ENCODE results near the gene ATP5F1D. TPM values are rescaled to one million over a fixed set of nuclear protein-coding genes. Genes with fewer than 3 reads are reported as not detected.
"Not testable (repeated sequence)": the region's sequence is repeated elsewhere in the genome, so short reads cannot be mapped to it uniquely, and the experiment has no call there.

The ATP5F1D gene
- total RNA-seq, result 100 to 1,000 TPM; 144 to 159 TPM
- 108 TPM for polyA plus RNA-seq (2013, experiment 1 of 2)
- polyA plus RNA-seq (2013, experiment 2 of 2), result 96.0 TPM
- long read RNA-seq, experiment 1, transcript ATP5F1D-201 (4 exons, 997 nt), result minor isoform, 21 of 116 reads
- long read RNA-seq, experiment 1, transcript ATP5F1D-202 (5 exons, 704 nt), result major isoform, 63 of 116 reads
- long read RNA-seq, experiment 1, transcript ATP5F1D-205 (4 exons, 1,144 nt), result minor isoform, 5 of 116 reads
- long read RNA-seq, experiment 1, partial matches to known transcripts, result 8 of 116 reads
- long read RNA-seq, experiment 1, other reads (novel, unspliced or antisense), result 16 of 116 reads
- long read RNA-seq, experiment 2, transcript ATP5F1D-202 (5 exons, 704 nt), result major isoform, 55 of 94 reads
- long read RNA-seq, experiment 2, transcript ATP5F1D-201 (4 exons, 997 nt), result minor isoform, 30 of 94 reads
- long read RNA-seq, experiment 2, partial matches to known transcripts, result 0 of 94 reads
- long read RNA-seq, experiment 2, other reads (novel, unspliced or antisense), result 2 of 94 reads
- long read RNA-seq, experiment 3, transcript ATP5F1D-201 (4 exons, 997 nt), result major isoform, 65 of 135 reads
- long read RNA-seq, experiment 3, transcript ATP5F1D-202 (5 exons, 704 nt), result minor isoform, 64 of 135 reads
- long read RNA-seq, experiment 3, partial matches to known transcripts, result 0 of 135 reads
- long read RNA-seq, experiment 3, other reads (novel, unspliced or antisense), result 4 of 135 reads
- long read RNA-seq, experiment 4, result 0 reads

- Mint-ChIP-seq H3K9me3 (no peaks in the 10 kb centered on the region), H3K4me1 (peaks cover 11% of the 10 kb centered on the region), H3K27ac (peak within 1 kb of the TSS; percentile 96), H3K4me3 (peak within 1 kb of the TSS; percentile 76), H3K27me3 (ENCODE audit: insufficient read depth) (no peaks in the 10 kb centered on the region), H3K36me3 (ENCODE audit: low read depth) (peaks cover 2% of the 10 kb centered on the region)
- peak within 1 kb of the TSS; percentile 78 for H3K4me3 ChIP-seq (ENCODE audit: low read length)
- no peak for TF ChIP-seq CTCF (conservative IDR thresholded peaks at IDR 0.05)
- DNase-seq, result peak; percentile 97
- peaks cover 5% of the 10 kb centered on the region for H3K4me1 ChIP-seq (ENCODE audit: control insufficient read depth, insufficient read depth, low read length)
- no peak within 1 kb of the TSS for H3K27ac ChIP-seq (ENCODE audit: low read depth, low read length)
- 1 to 5% methylated on average over 18 to 79 of the region's 79 CpGs for WGBS, 2 experiments (ENCODE audit: insufficient coverage in 1 of 2, insufficient read length in 1 of 2)
- H3K27me3 ChIP-seq (ENCODE audit: control insufficient read depth, insufficient read depth, low read length, poor library complexity, severe bottlenecking), result no peaks in the 10 kb centered on the region
- H3K9ac ChIP-seq (ENCODE audit: extremely low read depth, low read length, poor library complexity, severe bottlenecking), result peak within 1 kb of the TSS; percentile 59
- H3K9me3 ChIP-seq (ENCODE audit: control insufficient read depth, low read length), result no peaks in the 10 kb centered on the region
- H3K36me3 ChIP-seq (ENCODE audit: control insufficient read depth, insufficient read depth, low read length), result no peaks in the 10 kb centered on the region
These were observed at the start of gene ATP5F1D for GRCh38 chr19:1241417-1242095. Gene ATP5F1D, plus strand, starts transcription at chr19:1241751. Its CDS starts 100 bp downstream, at chr19:1241851.

GRCh38 chr19:1199531-1199930 is 42.0 kb upstream of the ATP5F1D start:
- no peak overlapping the region for H3K4me3 Mint-ChIP-seq
- no peaks in the 10 kb centered on the region for H3K27me3 Mint-ChIP-seq (ENCODE audit: insufficient read depth)
- H3K27ac Mint-ChIP-seq, result no peak overlapping the region
- no peak for TF ChIP-seq CTCF (conservative IDR thresholded peaks at IDR 0.05)
- H3K4me1 Mint-ChIP-seq, result no peaks in the 10 kb centered on the region
- no peaks in the 10 kb centered on the region for H3K4me1 ChIP-seq (ENCODE audit: control insufficient read depth, insufficient read depth, low read length)
- DNase-seq, result no peak
- no peaks in the 10 kb centered on the region for H3K36me3 Mint-ChIP-seq (ENCODE audit: low read depth)
- no peaks in the 10 kb centered on the region for H3K9me3 ChIP-seq (ENCODE audit: control insufficient read depth, low read length)
- WGBS, 2 experiments (ENCODE audit: insufficient coverage in 1 of 2, insufficient read length in 1 of 2), result 89% methylated on average over 8 to 10 of the region's 10 CpGs
- no peaks in the 10 kb centered on the region for H3K27me3 ChIP-seq (ENCODE audit: control insufficient read depth, insufficient read depth, low read length, poor library complexity, severe bottlenecking)
- no peak overlapping the region for H3K9ac ChIP-seq (ENCODE audit: extremely low read depth, low read length, poor library complexity, severe bottlenecking)
- H3K36me3 ChIP-seq (ENCODE audit: control insufficient read depth, insufficient read depth, low read length), result no peaks in the 10 kb centered on the region
- H3K9me3 Mint-ChIP-seq, result no peaks in the 10 kb centered on the region
- no peak overlapping the region for H3K4me3 ChIP-seq (ENCODE audit: low read length)
- no peak overlapping the region for H3K27ac ChIP-seq (ENCODE audit: low read depth, low read length)

- H3K27me3 ChIP-seq (ENCODE audit: control insufficient read depth, insufficient read depth, low read length, poor library complexity, severe bottlenecking); H3K27ac Mint-ChIP-seq; H3K9me3 Mint-ChIP-seq; H3K36me3 ChIP-seq (ENCODE audit: control insufficient read depth, insufficient read depth, low read length); H3K4me1 ChIP-seq (ENCODE audit: control insufficient read depth, insufficient read depth, low read length); H3K27ac ChIP-seq (ENCODE audit: low read depth, low read length); H3K9ac ChIP-seq (ENCODE audit: extremely low read depth, low read length, poor library complexity, severe bottlenecking); H3K4me3 ChIP-seq (ENCODE audit: low read length); H3K4me1 Mint-ChIP-seq; H3K27me3 Mint-ChIP-seq (ENCODE audit: insufficient read depth); H3K4me3 Mint-ChIP-seq; H3K36me3 Mint-ChIP-seq (ENCODE audit: low read depth); DNase-seq; H3K9me3 ChIP-seq (ENCODE audit: control insufficient read depth, low read length): not testable (repeated sequence)
- 80 to 93% methylated on average over 2 to 4 of the region's 4 CpGs for WGBS, 2 experiments (ENCODE audit: insufficient coverage in 1 of 2, insufficient read length in 1 of 2)
These were observed 40.9 kb upstream of the ATP5F1D start for GRCh38 chr19:1200614-1201013.

Data from endodermal cell (in vitro differentiated cells).